ENCODE data around the gene CYP2D6.
"Not testable (repeated sequence)": the region's sequence is repeated elsewhere in the genome, so short reads cannot be mapped to it uniquely, and the experiment has no call there.

CYP2D6 gene

GRCh38 chr22:42158456-42159132 lies 28.0 kb upstream of the CYP2D6 start:
- no peak for DNase-seq (ENCODE audit: low read depth)

- DNase-seq (ENCODE audit: low read depth), result no peak
Measured at GRCh38 chr22:42156598-42156997, 26.0 kb upstream of the CYP2D6 start.

GRCh38 chr22:42156121-42156520 lies 25.5 kb upstream of the CYP2D6 start:
- DNase-seq (ENCODE audit: low read depth), result no peak

- DNase-seq (ENCODE audit: low read depth), result no peak
Measured at GRCh38 chr22:42155053-42155543, 24.5 kb upstream of the CYP2D6 start.

GRCh38 chr22:42154293-42155052 lies 23.9 kb upstream of the CYP2D6 start:
- no peak for DNase-seq (ENCODE audit: low read depth)

- DNase-seq (ENCODE audit: low read depth), result no peak
Measured at GRCh38 chr22:42152661-42153270, 22.2 kb upstream of the CYP2D6 start.

GRCh38 chr22:42151924-42152635 lies 21.5 kb upstream of the CYP2D6 start:
- no peak for DNase-seq (ENCODE audit: low read depth)

- DNase-seq (ENCODE audit: low read depth), result no peak
Measured at GRCh38 chr22:42150727-42151590, 20.3 kb upstream of the CYP2D6 start.

GRCh38 chr22:42149798-42150197 lies 19.2 kb upstream of the CYP2D6 start:
- DNase-seq (ENCODE audit: low read depth), result not testable (repeated sequence)

- peak; percentile 16 for DNase-seq (ENCODE audit: low read depth)
Measured at GRCh38 chr22:42145175-42145574, 14.6 kb upstream of the CYP2D6 start.

- not testable (repeated sequence) for DNase-seq (ENCODE audit: low read depth)
Measured at GRCh38 chr22:42143859-42144822, 13.5 kb upstream of the CYP2D6 start.

- no peak for DNase-seq (ENCODE audit: low read depth)
Measured at GRCh38 chr22:42142771-42143461, 12.3 kb upstream of the CYP2D6 start.

GRCh38 chr22:42141307-42142057 lies 10.9 kb upstream of the CYP2D6 start:
- not testable (repeated sequence) for DNase-seq (ENCODE audit: low read depth)

GRCh38 chr22:42140153-42140552 lies 9.5 kb upstream of the CYP2D6 start:
- DNase-seq (ENCODE audit: low read depth), result not testable (repeated sequence)

- DNase-seq (ENCODE audit: low read depth), result not testable (repeated sequence)
Measured at GRCh38 chr22:42139508-42139907, 8.9 kb upstream of the CYP2D6 start.

GRCh38 chr22:42138972-42139371 lies 8.4 kb upstream of the CYP2D6 start:
- DNase-seq (ENCODE audit: low read depth), result no peak

GRCh38 chr22:42138122-42138770 lies 7.6 kb upstream of the CYP2D6 start:
- DNase-seq (ENCODE audit: low read depth), result no peak

- not testable (repeated sequence) for DNase-seq (ENCODE audit: low read depth)
Measured at GRCh38 chr22:42135688-42136087, 5.1 kb upstream of the CYP2D6 start.
